OCI-M1 (cell line): Measurements from ENCODE around the gene PRDX6.
"Not testable (repeated sequence)": the region's sequence is repeated elsewhere in the genome, so short reads cannot be mapped to it uniquely, and the experiment has no call there.

Experiments used
- DNase-seq: peaks from one replicate; lab custom pipeline; 2025; lab: John Stamatoyannopoulos, UW

The PRDX6 gene

GRCh38 chr1:173467426-173467825, 9.7 kb upstream of the PRDX6 start:
- DNase-seq = no peak

DNA sequence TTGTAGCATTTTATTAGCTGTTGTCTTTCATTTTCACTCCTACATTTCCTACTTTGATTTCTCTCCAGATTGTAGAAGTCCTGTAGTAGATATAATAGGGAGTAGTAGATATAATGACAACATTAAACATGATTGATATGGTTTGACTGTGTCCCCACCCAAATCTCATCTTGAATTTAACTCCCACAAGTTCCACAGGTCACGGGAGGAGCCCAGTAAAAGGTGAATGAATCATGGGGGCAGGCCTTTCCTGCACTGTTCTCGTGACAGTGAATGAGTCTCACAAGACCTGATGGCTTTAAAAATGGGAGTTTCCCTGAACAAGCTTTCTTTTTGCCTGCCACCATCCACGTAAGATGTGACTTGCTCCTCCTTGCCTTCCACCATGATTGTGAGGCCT, 7.5 kb upstream of the PRDX6 start:
- DNase-seq = no peak

DNA sequence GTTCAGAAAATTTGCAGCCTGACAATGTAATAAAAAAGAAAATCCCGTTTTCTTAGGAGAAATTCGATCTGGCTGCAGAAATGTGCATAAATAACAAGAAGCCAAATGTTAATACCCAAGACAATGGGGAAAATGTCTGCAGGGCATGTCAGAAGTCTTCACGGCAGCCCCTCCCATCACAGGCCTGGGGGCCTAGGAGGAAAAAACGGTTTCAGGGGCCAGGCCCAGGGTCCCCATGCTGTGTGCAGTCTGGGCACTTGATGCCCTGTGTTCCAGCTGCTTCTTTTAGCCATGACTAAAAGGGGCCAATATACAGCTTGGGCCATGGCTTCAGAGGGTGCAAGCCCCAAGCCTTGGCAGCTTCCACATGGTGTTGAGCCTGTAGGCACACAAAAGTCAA, 6.5 kb upstream of the PRDX6 start:
- DNase-seq = peak; percentile 11

GRCh38 chr1:173473599-173474011, 3.5 kb upstream of the PRDX6 start:
- DNase-seq = no peak

GRCh38 chr1:173474097-173474779, 2.9 kb upstream of the PRDX6 start:
- DNase-seq = no peak

DNA sequence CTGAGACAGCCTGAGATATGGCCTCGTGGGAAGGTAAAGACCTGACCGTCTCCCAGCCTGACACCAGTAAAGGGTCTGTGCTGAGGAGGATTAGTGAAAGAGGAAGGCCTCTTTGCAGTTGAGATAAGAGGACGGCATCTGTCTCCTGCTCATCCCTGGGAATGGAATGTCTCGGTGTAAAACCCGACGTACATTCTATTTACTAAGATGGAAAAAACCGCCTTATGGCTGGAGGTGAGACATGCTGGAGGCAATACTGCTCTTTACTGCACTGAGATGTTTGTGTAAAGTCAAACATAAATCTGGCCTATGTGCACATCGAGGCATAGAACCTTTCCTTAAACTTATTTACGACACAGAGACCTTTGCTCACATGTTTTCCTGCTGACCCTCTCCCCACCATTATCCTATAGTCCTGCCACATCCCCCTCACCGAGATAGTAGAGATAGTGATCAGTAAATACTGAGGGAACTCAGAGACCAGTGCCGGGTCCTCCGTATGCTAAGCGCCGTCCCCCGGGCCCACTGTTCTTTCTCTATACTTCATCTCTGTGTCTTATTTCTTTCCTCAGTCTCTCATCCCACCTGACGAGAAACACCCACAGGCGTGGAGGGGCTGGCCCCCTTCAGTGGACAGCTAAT, 2.2 kb upstream of the PRDX6 start:
- DNase-seq = not testable (repeated sequence)

DNA sequence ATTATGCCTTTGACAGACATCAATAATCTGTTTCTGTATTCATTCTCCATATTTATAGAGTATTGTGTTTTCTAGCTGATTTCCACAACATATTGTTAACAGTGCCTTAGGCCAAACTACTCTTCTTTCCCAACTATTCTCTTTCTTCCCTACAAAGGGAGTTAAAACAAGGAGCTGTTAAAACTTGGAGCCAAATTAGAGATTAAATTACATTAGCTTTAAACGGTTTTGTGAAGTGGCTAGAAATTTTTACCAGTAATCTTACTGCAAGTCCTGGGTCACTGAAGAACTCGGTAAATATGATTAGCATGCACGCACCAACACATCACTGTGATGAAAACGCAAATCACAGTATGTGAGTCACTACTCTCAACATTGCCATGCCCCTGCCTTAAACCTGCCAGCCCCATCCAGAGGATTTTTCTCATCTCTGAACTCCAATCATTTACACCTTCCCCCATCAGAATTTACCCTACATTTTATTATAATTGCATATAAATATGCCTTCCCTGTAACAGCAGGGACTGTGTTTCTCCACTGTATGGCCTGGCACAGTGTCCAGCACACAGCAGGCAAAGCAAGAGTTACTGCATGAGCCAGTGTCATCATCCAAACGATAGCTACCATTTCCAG, 1.5 kb upstream of the PRDX6 start:
- peak; percentile 28 for DNase-seq

DNA sequence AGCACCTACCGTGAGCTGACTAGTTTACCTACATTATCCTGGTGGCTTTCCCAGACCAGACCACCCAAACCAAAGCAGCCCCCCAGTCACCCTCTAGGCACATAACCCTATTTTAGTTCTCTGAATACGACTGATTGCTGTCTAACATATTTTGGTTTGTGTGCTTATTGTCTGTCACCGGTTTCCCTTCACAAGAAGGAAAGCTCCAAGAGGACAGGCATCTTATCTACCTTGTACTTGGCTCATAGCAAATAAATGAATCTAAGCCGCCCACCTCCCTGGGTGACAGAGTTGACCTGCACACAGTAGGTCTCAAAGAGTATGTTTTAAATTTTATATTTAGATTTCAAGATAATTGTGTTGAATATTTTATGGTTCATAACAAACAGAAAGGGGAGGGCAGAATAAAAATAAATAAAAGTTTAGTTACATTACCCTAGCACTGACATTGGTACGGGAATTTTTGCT, 904 bp upstream of the PRDX6 start:
- no peak for DNase-seq

- DNase-seq = peak; percentile 96
These were observed 360 bp upstream of the PRDX6 start for GRCh38 chr1:173476665-173477285.

- peak; percentile 67 for DNase-seq
These were observed 1.0 kb downstream of the PRDX6 start for GRCh38 chr1:173478094-173478674.

DNA sequence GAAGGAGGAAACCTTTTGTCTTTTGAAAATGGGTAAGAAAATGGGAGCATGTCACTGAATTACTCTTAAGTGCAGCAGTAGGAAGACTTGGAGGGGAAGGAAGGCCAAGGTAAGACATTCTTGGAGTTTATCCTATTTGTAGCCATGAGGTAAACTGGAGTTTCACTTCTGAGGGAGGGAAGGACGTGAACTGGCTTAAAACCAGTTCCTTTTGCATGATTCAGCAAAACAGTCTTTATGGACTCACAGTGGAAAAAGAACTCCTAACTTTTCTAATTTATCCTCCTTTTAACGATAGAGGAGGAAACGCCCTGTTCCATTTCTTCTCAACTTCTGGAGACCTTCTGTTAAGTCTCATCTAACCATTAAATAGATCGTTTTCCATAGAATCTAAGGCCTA, 2.5 kb downstream of the PRDX6 start:
- peak; percentile 57 for DNase-seq

DNA sequence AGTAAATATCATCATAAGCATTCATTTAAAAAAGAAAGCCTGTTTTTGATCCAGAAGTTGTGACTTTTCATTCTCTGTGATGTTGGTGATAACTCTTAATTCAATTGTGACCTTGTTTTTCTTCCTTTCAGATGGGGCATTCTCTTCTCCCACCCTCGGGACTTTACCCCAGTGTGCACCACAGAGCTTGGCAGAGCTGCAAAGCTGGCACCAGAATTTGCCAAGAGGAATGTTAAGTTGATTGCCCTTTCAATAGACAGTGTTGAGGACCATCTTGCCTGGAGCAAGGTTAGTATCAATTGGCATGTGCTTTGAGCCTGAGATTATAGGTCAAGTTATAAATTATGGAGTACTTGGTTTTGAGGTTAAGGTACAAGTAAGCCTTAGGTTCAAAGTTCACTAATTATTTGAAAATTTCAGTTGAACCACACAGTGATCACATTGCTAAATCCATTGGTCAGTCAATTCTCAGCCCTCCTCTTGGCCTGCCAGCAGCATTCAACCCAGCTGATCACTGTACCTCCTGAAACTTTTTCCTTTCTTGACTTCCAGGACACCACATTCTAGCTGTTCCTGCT, 4.1 kb downstream of the PRDX6 start:
- no peak for DNase-seq

GRCh38 chr1:173482683-173483082, 5.5 kb downstream of the PRDX6 start:
- no peak for DNase-seq

GRCh38 chr1:173484276-173484675, 7.1 kb downstream of the PRDX6 start:
- DNase-seq = no peak

- no peak for DNase-seq
These were observed 8.3 kb downstream of the PRDX6 start for GRCh38 chr1:173485401-173485800.

DNA sequence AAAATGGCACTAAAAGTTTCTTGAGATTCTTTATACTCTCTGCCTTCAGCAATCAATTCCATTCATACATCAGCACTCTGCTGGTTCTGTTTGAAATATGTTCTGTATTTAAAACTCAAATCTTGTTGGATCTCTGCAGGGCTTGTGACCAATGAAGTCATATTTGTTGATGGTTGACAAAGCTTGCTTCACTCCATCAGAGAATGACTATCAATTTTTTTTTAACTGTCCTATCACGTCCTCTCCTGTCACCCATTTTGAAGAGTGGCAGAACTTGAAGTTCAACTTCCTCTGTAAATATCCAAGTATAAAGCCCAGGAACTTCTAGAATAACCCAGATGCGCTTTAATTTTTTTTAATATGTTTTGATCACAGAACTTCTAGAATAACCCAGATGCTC, 10.9 kb downstream of the PRDX6 start:
- no peak for DNase-seq

- peak; percentile 43 for DNase-seq
These were observed 12.0 kb downstream of the PRDX6 start for GRCh38 chr1:173489149-173489600.

DNA sequence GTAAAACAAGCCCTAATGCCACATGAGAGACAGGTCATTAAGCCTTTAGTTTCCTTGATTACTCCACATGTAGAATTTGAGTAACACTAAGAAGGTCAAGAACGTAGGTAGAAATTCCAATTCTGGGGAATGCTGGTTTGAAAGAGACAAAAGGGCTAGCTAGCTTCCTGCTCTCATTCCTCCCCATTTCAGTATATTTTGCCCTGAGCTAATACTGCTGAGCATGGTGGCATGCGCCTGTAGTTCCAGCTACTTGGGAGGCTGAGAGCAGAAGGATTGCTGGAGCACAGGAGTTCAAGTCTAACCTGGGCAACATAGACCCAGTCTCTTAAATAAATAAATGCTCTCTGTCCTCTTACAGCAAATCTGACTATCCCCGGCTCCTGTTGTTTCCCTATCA, 12.8 kb downstream of the PRDX6 start:
- DNase-seq = no peak

DNA sequence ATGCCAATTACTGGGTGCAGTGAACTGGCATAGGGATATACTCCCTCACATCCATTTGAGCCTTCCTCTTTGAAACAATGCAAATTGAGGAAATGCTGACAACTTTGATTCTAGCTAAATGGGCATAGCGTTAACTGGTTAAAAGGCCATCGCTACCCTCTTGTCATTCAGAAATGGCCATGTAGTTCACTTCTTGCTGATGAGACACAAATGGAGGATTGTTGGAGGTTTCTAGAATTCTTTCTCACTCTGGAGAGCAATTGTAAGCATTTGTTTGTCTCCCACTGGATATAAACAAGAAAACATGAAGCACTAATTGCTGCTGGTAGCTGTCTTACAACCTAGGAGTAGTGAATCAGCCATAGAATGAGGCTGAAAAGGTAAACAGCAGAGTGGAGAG, 14.4 kb downstream of the PRDX6 start:
- no peak for DNase-seq

GRCh38 chr1:173493125-173493524, 16.0 kb downstream of the PRDX6 start:
- DNase-seq = not testable (repeated sequence)

DNA sequence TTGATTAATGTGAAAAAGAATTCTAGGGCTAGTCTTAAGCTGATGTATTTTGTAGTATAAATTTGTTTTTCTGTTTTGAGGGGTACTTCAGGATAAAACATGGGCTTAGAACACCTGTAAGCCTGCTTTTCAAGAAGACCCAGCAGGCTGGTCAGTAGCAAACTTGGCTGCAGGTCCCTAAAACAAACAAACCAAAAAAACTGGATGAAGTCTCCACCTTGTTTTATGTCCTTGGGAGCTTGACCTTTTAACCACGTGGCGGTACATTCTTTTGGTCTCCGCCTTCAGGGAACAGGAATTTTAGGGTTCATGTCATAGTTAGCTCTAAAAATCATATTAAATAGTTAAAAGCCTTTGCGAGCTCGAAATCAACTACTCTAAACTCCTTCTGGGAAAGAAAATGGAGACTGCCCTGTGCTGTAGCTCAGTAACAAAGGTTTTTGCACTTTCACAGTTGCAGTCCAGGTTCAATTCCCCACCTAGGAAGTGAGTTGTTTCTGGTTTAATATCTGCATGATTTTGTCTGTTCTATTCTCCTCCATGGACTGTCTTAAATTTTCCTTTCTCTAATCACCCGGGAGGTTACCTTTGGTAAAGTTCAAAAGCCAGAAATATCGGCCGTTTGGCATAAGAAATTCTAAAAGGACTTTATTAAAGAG, 18.6 kb downstream of the PRDX6 start:
- DNase-seq = no peak
